Stromal cell of bone marrow (primary cell): ENCODE results near the gene PFDN4.
"Not testable (repeated sequence)": the region's sequence is repeated elsewhere in the genome, so short reads cannot be mapped to it uniquely, and the experiment has no call there.

Experiments
- DNase-seq: peaks from one replicate; pipeline ENCODE4 v3.0.0-alpha.2; 2012; ENCODE audit warnings: low read depth

Gene PFDN4

DNA sequence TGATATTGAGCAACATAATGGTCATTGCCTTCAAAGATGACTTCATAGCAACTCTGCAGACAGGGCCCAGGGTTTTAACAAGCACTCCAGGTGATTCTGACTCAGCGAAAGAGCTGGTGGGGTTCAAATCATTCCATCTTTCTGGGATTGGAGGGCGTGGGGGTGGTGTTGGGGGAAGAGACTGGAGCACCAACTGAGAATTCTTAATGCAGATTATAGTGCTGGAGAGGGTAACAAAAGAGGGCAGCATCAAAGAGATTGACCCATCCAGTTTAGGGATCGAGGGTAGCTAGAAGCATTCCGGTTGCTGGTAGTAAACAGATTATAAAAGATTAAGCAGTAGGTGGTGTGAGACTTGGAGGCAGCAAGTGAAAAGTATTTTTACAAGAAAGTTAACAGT is 15.9 kb downstream of the PFDN4 start:
- DNase-seq: no peak

DNA sequence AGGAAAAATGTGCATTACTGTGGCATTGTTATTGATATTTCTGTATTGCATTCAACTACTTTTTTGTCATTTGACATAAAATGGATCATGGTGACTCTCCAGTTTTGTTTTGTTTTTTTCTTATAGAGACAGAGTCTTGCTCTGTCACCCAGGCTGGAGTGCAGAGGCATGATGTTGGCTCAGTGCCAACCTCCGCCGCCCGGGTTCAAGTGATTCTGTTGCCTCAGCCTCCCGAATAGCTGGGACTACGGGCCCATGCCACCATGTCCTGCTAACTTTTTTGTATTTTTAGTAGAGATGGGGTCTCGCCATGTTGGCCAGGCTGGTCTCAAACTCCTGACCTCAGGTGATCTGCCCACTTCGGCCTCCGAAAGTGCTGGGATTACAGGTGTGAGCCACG is 16.8 kb downstream of the PFDN4 start:
- DNase-seq: not testable (repeated sequence)

DNA sequence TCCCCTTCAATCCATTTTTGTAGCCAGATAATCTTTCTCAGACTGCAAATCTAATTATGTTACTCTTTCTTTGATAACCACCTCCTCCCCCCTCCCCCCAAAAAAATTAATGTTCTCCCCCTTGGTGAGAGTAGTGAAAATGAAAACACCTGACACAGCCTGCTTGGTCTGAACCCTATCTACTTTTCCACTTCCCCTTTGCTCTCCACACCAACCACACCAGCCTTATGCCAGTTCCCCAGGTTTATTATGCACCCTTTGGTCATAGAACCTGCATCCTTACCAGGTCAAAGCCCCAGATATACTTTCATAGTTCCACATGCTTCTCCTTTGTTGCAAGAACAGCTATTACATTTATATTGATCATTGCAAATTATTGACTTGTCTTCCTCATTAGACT is 19.4 kb downstream of the PFDN4 start:
- no peak for DNase-seq

DNA sequence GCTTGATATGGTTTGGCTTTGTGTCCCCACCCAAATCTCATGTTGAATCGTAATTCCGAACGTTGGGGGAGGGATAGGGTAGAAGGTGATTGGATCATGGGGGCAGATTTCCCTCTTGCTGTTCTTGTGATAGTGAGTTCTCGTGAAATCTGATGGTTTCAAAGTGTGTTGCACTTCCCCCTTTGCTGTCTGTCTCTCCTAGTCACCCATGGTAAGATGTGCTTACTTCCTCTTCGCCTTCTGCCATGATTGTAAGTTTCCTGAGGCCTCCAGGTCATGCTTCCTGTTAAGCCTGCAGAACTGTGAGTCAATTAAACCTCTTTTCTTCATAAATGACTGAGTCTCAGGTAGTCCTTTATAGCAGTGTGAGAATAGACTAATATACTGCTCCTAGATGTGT is 19.9 kb downstream of the PFDN4 start:
- no peak for DNase-seq

DNA sequence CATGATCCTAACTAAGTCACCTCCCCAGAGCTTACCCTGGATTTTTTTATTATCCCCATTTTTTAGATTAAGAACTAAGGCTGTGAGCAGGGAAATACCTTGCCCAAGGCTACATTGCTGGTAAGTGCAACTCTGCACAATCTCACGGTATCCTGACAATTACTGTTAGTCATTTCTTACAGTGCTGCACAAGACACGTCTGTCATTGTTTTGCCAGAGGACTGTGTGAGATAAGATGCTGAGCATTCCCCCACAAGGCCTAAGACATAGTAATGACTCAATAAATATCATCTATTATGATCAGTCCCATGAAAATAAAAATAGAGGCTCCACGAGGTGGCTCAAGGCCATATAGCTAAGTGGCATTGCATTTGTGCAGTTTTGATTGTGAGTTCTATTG is 21.0 kb downstream of the PFDN4 start:
- DNase-seq: no peak

DNA sequence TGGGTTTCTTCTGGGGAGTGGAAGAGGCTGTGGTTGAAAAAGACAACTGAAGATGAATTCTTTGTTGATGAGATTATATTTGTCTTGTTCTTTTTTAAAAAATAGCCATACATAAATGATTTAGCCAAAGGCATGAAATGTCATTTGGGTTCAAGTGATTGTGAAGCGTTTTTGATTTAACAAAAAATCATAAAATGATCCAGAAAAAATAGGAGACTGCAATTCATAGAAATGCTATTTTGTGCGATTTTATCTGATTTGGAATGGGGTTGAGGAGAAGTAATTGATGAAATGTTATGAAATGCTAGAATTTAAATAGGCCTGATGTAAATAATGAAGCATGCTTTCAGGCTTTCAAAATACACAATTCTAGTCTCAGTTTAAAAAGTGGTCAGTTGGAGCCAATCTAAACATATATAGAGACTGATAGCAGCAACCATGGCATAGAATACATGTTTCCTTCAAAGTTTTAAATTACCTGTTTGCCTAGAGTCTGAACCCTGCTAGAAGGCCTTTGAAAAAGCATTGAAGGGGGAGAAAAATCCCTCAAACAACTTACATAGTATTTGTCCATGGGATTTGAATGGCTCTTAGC is 21.8 kb downstream of the PFDN4 start:
- no peak for DNase-seq

DNA sequence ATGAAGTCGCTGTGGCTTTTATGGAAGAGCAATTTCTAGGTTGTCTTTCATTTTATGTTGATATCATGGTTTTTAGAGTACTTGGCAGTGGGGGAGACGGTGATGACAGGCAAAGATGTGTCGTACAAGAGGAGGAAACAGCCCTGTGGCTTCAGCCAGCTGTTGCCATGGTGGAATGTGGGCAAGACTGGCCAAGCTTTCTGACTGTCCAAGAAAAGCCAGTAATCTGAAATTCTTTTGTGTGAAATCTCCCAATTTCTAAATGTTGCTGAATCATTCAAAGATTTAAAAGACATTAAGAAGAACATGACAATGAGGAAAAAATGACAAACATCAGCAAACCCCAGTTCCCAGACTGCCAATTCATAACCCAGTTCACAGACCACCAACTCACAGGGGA is 23.1 kb downstream of the PFDN4 start:
- DNase-seq: no peak

DNA sequence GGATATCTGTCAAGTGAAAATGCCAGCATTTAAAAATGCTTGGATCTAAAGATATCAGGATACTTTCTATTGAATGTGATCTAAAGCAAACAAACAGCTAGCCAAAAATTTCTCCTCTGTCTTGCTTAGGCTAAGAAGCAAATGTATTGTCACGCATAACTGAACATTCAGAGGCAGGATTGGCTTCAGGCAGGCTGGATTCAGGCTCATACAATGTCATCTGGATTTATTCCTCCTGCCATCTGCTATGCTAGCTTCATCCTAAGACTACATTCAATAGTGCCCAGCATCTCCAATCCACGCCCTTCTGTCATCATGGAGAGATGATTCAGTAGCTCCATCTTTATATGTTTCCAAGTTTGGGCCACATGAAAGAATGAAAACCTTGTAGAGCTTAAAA is 27.1 kb downstream of the PFDN4 start:
- DNase-seq: no peak

DNA sequence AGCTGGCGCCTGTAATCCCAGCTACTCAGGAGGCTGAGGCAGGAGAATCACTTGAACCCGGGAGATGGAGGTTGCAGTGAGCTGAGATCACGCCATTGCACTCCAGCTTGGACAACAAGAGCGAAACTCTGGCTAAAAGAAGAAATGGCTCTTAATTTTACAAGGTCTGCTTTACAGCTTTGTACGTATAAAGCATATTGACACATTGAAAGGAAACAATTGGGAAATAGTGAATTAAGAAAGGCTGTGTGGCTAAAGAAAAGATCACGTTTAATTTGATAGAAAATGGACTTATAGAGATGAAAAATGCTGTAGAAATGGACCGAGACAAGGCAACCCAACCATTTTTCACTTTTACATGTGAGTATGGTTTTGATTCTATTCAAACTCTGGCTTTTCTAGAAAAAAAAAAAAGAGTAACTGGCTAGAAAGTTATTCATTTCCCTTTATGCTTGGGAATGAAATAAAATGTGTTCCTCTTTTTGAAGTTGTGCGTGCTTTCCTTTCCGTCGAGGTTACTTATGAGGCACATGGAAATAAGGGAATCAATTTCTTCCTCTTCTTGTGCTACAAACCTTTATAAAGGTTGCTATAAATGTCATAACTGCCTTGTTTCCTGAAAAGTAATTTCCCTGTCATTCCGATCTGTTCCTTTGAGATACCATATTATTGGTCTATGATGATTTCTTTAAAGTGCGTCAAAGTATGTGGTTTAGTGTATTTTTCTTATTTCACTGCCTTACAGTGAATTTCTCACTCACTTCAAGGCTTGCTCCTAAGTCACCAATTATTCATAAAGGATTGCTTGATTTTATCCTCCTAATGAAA is 29.4 kb downstream of the PFDN4 start:
- no peak for DNase-seq

DNA sequence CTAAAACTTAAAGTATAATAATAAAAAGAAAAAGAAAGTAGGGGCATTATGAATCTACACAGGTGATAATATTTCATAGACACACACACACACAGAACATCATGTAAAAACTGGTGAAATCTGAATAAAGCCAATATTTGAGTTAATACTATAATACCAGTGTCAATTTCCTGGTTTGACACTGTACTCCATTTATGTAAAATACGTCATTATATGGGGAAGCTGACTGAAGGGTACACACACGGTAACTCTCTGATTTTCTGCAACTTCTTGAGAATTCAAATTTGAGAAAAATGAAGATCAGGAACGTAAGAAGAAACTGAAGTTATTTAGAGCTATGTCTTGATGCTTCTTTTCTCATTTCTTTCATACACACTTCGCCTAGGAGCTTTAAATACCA is 36.2 kb downstream of the PFDN4 start:
- no peak for DNase-seq

DNA sequence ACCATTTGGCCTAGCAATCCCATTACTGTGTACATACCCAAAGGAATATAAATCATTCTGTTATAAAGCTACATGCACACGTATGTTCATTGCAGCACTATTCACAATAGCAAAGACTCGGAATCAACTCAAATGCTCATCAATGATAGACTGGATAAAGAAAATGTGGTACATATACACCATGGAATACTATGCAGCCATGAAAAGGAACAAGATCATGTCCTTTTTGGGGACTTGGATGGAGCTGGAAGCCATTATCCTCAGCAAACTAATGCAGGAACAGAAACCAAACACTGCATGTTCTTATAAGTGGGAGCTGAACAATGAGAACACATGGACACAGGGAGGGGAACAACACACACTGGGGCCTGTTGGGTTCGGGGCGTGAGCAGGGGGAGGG is 40.8 kb downstream of the PFDN4 start:
- DNase-seq: not testable (repeated sequence)

DNA sequence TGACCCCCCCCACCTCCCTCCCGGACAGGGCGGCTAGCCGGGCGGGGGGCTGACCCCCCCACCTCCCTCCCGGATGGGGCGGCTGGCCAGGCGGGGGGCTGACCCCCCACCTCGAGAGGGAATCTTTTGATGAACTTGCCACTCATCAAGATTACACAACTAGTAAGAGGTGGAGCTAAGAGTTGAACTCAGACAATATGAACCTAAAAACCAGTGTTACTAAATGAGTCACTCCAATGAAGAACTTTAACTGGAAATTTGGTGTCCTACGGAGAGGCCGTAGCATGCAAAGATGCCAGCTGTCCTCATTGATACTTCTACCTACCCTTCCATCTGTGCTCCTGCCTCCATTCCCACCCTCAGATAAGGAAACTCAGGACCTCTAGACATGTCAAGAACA is 42.8 kb downstream of the PFDN4 start:
- DNase-seq: no peak

DNA sequence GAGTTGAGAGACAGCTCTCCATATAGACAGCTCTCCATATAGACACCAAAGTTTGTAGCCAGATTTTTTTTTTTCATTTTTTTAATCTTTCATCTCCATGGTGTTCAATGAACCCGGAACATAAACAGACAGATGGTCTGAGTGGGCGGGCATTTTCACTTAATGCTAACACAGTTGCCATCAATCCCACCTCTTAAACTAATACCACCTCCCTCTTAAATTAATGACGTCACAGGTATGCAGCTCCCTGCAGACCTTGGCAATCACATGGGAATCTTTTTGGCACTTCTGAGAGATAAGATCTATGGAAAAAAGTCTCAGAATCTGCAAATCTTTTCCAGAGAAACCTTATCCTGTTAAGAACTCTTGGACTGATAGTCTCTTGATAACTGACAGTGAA is 43.2 kb downstream of the PFDN4 start:
- no peak for DNase-seq

DNA sequence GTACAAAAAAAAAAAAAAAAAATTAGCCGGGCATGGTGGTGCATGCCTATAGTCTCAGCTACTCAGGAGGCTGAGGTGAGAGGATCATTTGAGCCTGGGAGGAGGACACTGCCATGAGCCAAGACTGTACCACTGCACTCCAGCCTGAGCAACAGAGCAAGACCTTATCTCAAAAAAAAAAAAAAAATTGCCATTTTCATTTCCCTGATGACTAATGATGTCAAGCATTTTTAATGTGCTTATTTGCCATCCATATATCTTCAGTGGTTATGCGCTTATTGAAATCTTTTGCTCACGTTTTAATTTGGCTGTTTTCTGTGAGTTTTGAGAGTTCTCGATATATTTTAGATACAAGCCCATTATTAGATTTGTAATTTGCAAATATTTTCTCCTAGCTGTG is 46.7 kb downstream of the PFDN4 start:
- no peak for DNase-seq

DNA sequence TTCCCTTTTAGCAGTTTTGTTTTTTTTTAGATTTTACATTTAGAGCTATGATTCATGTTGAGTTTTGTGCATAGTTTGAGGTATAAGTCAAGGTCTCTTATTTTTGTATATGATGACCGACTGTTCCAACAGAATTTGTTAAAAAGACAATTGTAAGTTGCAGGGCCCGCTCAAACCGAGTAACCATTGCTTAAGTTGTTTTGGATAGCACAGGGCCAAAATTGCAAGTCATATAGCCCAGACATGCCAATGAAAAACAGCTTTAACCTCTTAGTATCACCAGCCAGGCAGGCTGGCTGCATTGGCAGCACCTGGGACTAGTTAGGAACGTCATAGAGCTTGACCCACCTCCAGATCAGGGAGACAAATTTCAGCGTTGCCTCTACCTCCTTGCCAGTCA is 47.3 kb downstream of the PFDN4 start:
- peak; percentile 31 for DNase-seq

DNA sequence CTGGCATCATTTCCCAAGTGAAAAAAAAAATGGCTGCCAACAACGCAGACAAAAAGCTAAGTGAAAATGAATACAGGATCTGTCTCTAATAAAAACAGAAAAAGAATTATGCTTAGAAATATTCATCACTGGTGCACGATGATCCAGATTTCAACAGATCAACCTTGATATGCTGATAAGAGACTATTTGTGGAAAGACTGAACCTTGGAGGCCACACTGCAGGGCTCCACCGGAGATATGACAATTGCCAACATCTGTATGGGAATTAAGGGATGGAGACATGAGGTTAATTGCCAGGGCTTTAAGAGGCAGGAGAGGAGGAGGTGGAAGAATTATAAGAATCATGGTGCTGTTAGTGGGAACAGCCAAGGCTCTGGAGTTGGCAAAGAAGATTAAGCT is 48.3 kb downstream of the PFDN4 start:
- DNase-seq: no peak

DNA sequence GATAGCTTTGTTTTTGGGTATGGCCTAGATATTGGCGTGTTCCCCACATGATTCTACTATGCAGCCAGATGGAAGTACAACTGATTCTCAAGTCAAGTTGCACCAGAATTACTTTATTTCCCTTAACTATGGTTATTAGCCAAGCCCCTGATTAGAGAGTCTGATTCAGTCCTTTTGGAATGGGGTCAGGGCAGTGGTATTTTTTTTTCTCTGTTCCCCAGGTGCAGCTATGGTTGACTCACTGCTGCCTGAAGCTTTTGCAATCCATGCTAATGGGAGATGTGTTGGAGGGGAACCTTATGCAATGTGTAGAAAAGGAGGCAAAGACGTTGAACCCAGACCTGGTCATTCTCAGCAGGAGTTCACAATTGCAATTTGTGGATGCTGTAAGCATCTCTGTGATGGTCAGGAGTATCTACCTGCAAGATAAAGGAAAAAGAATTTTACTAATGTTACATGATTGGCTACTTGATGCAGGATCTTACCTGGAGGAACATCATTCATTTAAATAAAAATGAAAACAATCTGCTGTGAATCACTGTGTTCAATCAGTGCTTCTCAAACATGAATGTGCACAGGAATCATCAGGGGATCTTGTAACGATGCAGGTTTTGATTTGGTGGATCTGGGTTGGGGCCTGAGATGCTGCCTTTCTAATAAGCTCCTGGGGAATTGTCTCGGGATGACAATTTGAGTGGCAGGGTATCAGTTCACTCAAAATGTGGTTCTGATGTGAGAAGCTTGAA is 49.4 kb downstream of the PFDN4 start:
- peak; percentile 72 for DNase-seq

DNA sequence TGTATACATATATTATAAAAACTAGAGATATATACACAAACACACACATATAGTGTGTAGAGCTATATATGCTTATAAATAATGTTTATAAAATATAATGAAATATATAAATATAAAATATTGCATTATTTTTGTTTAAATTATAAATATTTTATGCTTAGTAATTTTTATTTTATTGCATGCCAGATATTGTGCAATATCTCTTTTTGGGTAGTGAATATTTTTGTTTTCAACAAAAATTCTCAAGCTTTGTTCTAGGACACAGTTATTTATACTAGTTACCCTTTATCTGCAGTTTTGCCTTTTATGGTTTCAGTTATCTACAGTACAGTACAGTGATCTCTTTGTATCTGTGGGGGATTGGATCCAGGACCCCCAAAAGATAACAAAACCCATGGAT is 52.2 kb downstream of the PFDN4 start:
- no peak for DNase-seq

DNA sequence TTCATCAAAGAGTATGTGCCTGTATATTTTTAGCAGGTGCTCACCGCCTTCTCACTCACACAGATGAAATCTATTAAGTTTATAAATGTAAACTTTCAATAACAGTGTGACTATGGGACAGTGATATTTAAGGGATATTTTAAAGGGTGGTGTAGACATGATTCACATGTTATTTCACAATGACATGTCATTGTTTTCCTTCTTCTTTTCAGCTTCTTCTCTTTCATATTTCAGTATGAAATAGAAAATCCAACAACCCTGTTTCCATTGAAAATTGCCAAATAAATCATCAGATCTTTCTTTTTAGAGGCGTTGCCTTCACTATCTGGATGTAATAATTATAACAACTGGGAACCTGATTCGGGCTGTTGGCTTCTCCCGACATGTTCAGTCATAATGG is 54.8 kb downstream of the PFDN4 start:
- DNase-seq: no peak

DNA sequence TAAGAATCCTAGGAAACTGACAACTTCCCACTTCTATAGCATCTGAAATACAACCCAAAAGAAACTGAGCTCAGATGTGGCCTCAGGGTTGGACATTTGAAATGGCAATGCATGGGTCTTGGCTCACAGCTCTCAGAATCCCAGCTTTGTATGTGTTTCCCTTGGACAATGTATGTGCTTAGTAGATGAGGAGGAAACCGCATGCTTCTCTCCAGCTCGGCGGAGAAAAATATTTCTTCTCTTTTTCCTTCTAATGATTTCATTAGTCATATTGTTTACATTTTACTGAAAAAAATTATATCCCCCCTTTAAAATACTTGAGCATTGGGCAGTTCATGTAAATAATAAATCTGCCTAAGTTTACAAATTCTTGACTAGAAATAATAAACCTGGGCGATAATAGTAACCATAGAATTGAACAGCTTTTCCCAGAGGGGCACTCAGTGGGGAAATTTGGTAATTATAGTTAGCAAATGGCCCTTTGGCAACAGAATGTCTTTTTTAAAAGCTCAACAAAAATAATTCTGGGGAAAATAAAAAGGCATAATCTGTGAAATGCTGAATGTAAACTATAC is 55.3 kb downstream of the PFDN4 start:
- no peak for DNase-seq

DNA sequence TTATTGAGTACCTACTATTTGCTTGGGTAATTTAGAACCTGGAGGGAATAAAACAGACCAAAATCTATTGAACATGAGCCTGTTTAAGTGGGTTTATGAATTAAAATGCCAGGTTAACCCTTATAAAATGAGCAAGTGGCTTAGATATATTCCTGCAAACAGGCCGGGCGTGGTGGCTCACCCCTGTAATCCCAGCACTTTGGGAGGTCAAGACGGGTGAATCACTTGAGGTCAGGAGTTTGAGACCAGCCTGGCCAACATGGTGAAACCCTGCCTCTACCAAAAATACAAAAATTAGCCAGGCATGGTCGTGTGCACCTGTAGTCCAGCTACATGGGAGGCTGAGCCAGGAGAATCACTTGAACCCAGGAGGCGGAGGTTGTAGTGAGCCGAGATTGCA is 57.9 kb downstream of the PFDN4 start:
- DNase-seq: not testable (repeated sequence)

DNA sequence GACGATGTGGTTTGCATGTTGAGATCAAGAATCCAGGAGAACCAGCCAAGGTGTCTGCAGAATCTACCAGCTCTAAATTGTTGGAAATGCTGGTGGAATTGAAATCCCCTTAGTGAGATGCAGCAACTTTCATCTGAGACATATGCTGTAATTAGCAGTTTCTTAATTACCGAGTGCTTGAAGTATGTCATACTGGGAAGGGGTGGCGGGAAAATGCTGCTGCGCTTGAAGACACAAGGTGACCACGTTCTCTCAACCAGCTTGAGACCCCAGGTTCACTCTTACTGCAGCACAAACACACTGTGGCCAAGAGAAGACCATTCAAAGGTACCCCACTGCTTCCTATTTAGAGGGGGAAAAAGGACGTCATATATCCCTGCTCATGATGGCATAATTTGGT is 59.0 kb downstream of the PFDN4 start:
- DNase-seq: no peak

DNA sequence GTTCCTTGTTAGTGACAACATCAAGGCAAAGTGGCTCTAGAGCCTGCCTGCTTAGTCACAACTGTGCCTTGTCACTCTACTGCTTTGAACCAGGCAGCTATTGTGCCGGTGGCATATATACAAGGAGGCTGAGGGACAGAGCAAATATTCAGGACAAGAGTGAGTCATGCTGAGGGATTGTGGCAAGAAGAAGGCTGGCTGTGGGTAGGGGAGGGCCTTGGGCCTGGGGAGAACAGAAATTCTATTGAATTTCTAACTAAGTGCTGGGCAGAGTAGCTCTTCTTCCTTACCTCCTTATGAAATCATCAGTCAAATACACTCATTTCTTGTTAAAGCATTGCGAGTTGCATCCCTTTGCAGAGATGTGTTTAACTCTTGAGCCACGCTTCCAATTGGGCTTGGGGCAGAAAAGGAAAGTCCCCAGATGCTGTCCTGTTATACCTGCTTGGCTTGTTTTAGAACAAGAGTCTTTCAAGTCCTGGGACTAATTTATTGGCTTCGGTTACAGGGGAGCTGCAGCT is 59.7 kb downstream of the PFDN4 start:
- no peak for DNase-seq
